Endothelial cell of umbilical vein (primary cell): ENCODE measurements around the gene SLAIN2. TPM values are rescaled to one million over a fixed set of nuclear protein-coding genes. Genes with fewer than 3 reads are reported as not detected.

Experiments
- BruUV-seq: library from RNA; stranded (reverse); fragments of 400-500 nt; replicated peaks from 2 replicates; lab custom pipeline; 2021; lab: Mats Ljungman, UMichigan
- CTCF ChIA-PET: fragments of 300-600, 350-600 bp; sonication (Branson Sonifier 250); formaldehyde crosslinking; loops from one replicate; lab custom pipeline; 2021; ENCODE audit warnings: antibody characterized with exemption, inconsistent platforms; lab: Charles Lee
- POLR2A ChIA-PET: fragments of 300-600, 350-600 bp; sonication (Branson Sonifier 250); formaldehyde crosslinking; loops from one replicate; lab custom pipeline; 2021; ENCODE audit warnings: antibody characterized with exemption, inconsistent platforms; lab: Charles Lee
- DNase-seq: peaks from one replicate; pipeline ENCODE4 v3.0.0-alpha.2; 2011; ENCODE audit warnings: low read depth, low spot score
- FAIRE-seq: peaks from 2 replicates; lab custom pipeline; 2011; peaks lifted over from hg19 to GRCh38; lab: Jason Lieb, UNC
- H2AFZ ChIP-seq: 2 replicates; pipeline ENCODE4 v1.6.0; 2012; ENCODE audit warnings: low read depth, low read length, control low read depth, inconsistent platforms
- H3K27ac ChIP-seq: 2 replicates; pipeline ENCODE4 v1.5.1; 2011; ENCODE audit warnings: low read depth, mild to moderate bottlenecking, control low read depth, low read length, moderate library complexity; ENCODE audit not compliant: insufficient read depth
- H3K27me3 ChIP-seq, 2 experiments: 2 replicates each; pipeline versions ENCODE4 v1.6.0 to v1.6.1; 2011; ENCODE audit warnings: low read length in 2 of 2, mixed read lengths in 1 of 2; ENCODE audit not compliant: control insufficient read depth in 2 of 2, insufficient read depth in 2 of 2
- H3K36me3 ChIP-seq, 2 experiments: 2 replicates in 1 of 2; 3 replicates in 1 of 2; pipeline ENCODE4 v1.5.1; 2011; ENCODE audit warnings: low read length in 2 of 2, mild to moderate bottlenecking in 1 of 2, moderate library complexity in 1 of 2; ENCODE audit not compliant: control insufficient read depth in 2 of 2, insufficient read depth in 2 of 2; ENCODE audit errors: extremely low read depth in 1 of 2
- H3K4me1 ChIP-seq: 3 replicates; pipeline ENCODE4 v1.5.1; 2011; ENCODE audit warnings: mild to moderate bottlenecking, low read length; ENCODE audit not compliant: control insufficient read depth, insufficient read depth; ENCODE audit errors: extremely low read depth
- H3K4me2 ChIP-seq: 2 replicates; pipeline ENCODE4 v1.6.1; 2011; ENCODE audit warnings: low read length, control low read depth, mixed read lengths; ENCODE audit not compliant: insufficient read depth
- H3K4me3 ChIP-seq, 3 experiments: fragments of 200-600 bp in 1 of 3; sonication (generic), shearing (Covaris generic) in 1 of 3; replicated peaks in 1 of 3; 2 replicates each; pipeline ENCODE4 v1.5.1; 2011 to 2016; ENCODE audit warnings: control low read depth in 3 of 3, low read length in 3 of 3, mild to moderate bottlenecking in 2 of 3, inconsistent platforms in 1 of 3, low read depth in 1 of 3, moderate library complexity in 1 of 3; ENCODE audit not compliant: insufficient read depth in 1 of 3
- H3K79me2 ChIP-seq: 2 replicates; pipeline ENCODE4 v1.6.0; 2012; ENCODE audit warnings: low read length, inconsistent platforms; ENCODE audit not compliant: control insufficient read depth, insufficient read depth
- H3K9ac ChIP-seq: replicated peaks from 2 replicates; pipeline ENCODE3; 2011; ENCODE audit warnings: low read length, control low read depth; ENCODE audit not compliant: insufficient read depth; ENCODE audit errors: extremely low read depth
- H3K9me1 ChIP-seq: replicated peaks from 3 replicates; pipeline ENCODE4 v1.6.0; 2011; ENCODE audit warnings: mild to moderate bottlenecking, low read length; ENCODE audit not compliant: control insufficient read depth, insufficient read depth; ENCODE audit errors: extremely low read depth
- H3K9me3 ChIP-seq: replicated peaks from 2 replicates; pipeline ENCODE4 v1.5.1; 2012; ENCODE audit warnings: low read length, inconsistent platforms; ENCODE audit not compliant: control insufficient read depth, insufficient read depth
- H4K20me1 ChIP-seq: replicated peaks from 2 replicates; pipeline ENCODE3; 2011; ENCODE audit warnings: mild to moderate bottlenecking, low read length; ENCODE audit not compliant: control insufficient read depth, insufficient read depth; ENCODE audit errors: extremely low read depth
- EZH2 ChIP-seq: IDR thresholded peaks from 2 replicates; pipeline ENCODE4 v1.6.1; 2012; ENCODE audit warnings: borderline replicate concordance, low read depth, mild to moderate bottlenecking, moderate library complexity, low read length, inconsistent platforms; ENCODE audit not compliant: severe bottlenecking
- FOS ChIP-seq: IDR thresholded peaks from 2 replicates; pipeline ENCODE4 v1.6.1; 2011; ENCODE audit warnings: mild to moderate bottlenecking, low read length, moderate library complexity, borderline replicate concordance; ENCODE audit not compliant: insufficient read depth
- GATA2 ChIP-seq: IDR thresholded peaks from 2 replicates; pipeline ENCODE4 v1.7.0; 2011; ENCODE audit warnings: low read depth, mild to moderate bottlenecking, moderate library complexity, mixed read lengths, low read length; ENCODE audit not compliant: insufficient read length, insufficient read depth
- JUN ChIP-seq: IDR thresholded peaks from 2 replicates; pipeline ENCODE4 v1.6.1; 2011; ENCODE audit warnings: borderline replicate concordance, low read depth; ENCODE audit not compliant: insufficient read length, insufficient read depth
- MYC ChIP-seq: IDR thresholded peaks from one replicate; pipeline ENCODE4 v1.6.1; 2011; ENCODE audit warnings: mild to moderate bottlenecking, low read depth, low read length
- POLR2A ChIP-seq: IDR thresholded peaks from 2 replicates; pipeline ENCODE4 v1.6.1; 2012; ENCODE audit warnings: low read depth, mild to moderate bottlenecking, control low read depth, low read length
- POLR2AphosphoS5 ChIP-seq: IDR thresholded peaks from 2 replicates; pipeline ENCODE4 v1.6.1; 2012; ENCODE audit warnings: low read depth, mild to moderate bottlenecking, control low read depth, low read length, moderate library complexity; ENCODE audit not compliant: insufficient read depth
- dilution Hi-C: fragments of 300-500 bp; cut with MboI; formaldehyde crosslinking; loops from one replicate; pipeline ENCODE4 v1.15.0; 2019; ENCODE audit warnings: low sequenced_read_pairs; ENCODE audit not compliant: extremely low pct_ligation_motif_present
- intact Hi-C: fragments of 100-400 bp; cut with micrococcal nuclease; formaldehyde crosslinking; loops from one replicate; pipeline ENCODE4 v1.10.0; 2022
- polyA plus RNA-seq, 4 experiments: library from polyadenylated mRNA; depleted of rRNA in 3 of 4; stranded (reverse) in 3 of 4; unstranded in 1 of 4; fragments of >200 nt; gene quantifications; 2 replicates each; pipeline versions ENCODE4 v1.2.1 to v1.2.3, GENCODE V29; 2011 to 2012; ENCODE audit warnings: missing spikeins in 1 of 4
- total RNA-seq: library from RNA; stranded (reverse); gene quantifications from 2 replicates; pipeline ENCODE4 v1.2.3, GENCODE V29; 2021
- TF ChIP-seq, protein P1 (sequence below), 2 donors: IDR thresholded peaks; 1 replicate in 1 of 2; 2 replicates in 1 of 2; pipeline ENCODE4 v1.5.1; 2011; ENCODE audit warnings: low read length in 2 of 2, mild to moderate bottlenecking in 2 of 2, moderate library complexity in 2 of 2, control low read depth in 1 of 2, inconsistent platforms in 1 of 2, low read depth in 1 of 2; ENCODE audit not compliant: insufficient read depth in 1 of 2; ENCODE audit errors: extremely low read depth in 1 of 2
- TF ChIP-seq, protein P2 (sequence below): IDR thresholded peaks from 2 replicates; pipeline ENCODE4 v1.6.1; 2011; ENCODE audit not compliant: insufficient read depth, insufficient read length

Gene SLAIN2
- total and polyA plus RNA-seq, 2 donors (not counting 3 experiments of a cell fraction or from before 2014, with no cell fraction given): 27.4 to 49.5 TPM

DNA sequence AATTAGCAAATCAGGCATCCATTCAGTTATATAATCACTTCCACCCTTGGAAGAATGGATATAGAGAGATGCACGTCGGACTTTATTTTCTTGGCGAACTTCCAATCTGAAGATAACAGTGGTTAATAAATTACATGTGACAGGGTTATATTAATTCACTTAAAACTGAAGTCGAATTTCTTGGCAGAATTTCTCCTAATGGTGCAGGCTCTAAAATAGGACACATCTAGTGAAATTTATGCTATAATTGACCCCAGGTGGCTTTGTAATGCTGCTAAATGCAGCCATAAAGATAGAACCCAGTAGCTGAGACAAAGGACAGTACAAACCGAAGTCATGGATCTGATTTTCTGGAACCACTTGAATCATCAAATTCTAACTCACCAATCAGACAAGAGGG is 121.0 kb downstream of the SLAIN2 start:
- no peaks in the 10 kb centered on the region for H3K4me1 ChIP-seq
- BruUV-seq: no TSS peak
- FAIRE-seq (no peak), DNase-seq (no peak)
- H4K20me1 ChIP-seq: no peaks in the 10 kb centered on the region
- no peaks in the 10 kb centered on the region for H3K9me1 ChIP-seq
- no peak overlapping the region for H3K4me3 ChIP-seq
- CTCF ChIA-PET: interaction anchor here (0.8 kb wide), 1 partner anchor 55 kb away, joined by 3 read pairs; no protein-coding TSS in a partner anchor
- H3K79me2 ChIP-seq: no peaks in the 10 kb centered on the region
- no peak overlapping the region for H3K9ac ChIP-seq
- H3K4me2 ChIP-seq: no peak overlapping the region
- H3K27me3 ChIP-seq: peaks cover 9 to 16% of the 10 kb centered on the region in 2 experiments
- POLR2A ChIA-PET: no interaction called here
- H3K36me3 ChIP-seq: no peaks in the 10 kb centered on the region
- no peak overlapping the region for H3K27ac ChIP-seq
- no peak overlapping the region for H2AFZ ChIP-seq
- no peaks in the 10 kb centered on the region for H3K9me3 ChIP-seq
- TF ChIP-seq GATA2 (no peak), FOS (no peak), MYC (no peak), JUN (no peak), POLR2A (no peak), EZH2 (no peak), POLR2AphosphoS5 (no peak)
- TF ChIP-seq, protein P1, sequence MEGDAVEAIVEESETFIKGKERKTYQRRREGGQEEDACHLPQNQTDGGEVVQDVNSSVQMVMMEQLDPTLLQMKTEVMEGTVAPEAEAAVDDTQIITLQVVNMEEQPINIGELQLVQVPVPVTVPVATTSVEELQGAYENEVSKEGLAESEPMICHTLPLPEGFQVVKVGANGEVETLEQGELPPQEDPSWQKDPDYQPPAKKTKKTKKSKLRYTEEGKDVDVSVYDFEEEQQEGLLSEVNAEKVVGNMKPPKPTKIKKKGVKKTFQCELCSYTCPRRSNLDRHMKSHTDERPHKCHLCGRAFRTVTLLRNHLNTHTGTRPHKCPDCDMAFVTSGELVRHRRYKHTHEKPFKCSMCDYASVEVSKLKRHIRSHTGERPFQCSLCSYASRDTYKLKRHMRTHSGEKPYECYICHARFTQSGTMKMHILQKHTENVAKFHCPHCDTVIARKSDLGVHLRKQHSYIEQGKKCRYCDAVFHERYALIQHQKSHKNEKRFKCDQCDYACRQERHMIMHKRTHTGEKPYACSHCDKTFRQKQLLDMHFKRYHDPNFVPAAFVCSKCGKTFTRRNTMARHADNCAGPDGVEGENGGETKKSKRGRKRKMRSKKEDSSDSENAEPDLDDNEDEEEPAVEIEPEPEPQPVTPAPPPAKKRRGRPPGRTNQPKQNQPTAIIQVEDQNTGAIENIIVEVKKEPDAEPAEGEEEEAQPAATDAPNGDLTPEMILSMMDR (IDR thresholded peaks at IDR 0.05; ENCODE audit: extremely low read depth in 1 of 2, insufficient read depth in 1 of 2, low read depth in 1 of 2, low read length in 2 of 2): no peak
- TF ChIP-seq, protein P2, sequence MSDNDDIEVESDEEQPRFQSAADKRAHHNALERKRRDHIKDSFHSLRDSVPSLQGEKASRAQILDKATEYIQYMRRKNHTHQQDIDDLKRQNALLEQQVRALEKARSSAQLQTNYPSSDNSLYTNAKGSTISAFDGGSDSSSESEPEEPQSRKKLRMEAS: no peak
- intact Hi-C loops (no loop called here), dilution Hi-C loops (no loop called here)
